GM20000 (cell line): ENCODE results near the gene CTNNA3.
"Not testable (repeated sequence)": the region's sequence is repeated elsewhere in the genome, so short reads cannot be mapped to it uniquely, and the experiment has no call there.

Source experiments
- DNase-seq: peaks from one replicate; pipeline ENCODE4 v3.0.0; 2012; ENCODE audit warnings: low spot score
- CTCF ChIP-seq: IDR thresholded peaks from 2 replicates; pipeline ENCODE4 v1.5.1; 2012; ENCODE audit warnings: mild to moderate bottlenecking, control low read depth; ENCODE audit errors: extremely low read depth, missing control alignments

The CTNNA3 gene

GRCh38 chr10:67242528-67242927 is 453.5 kb downstream of the CTNNA3 start:
- no peak for DNase-seq

GRCh38 chr10:67241451-67241850 is 454.5 kb downstream of the CTNNA3 start:
- TF ChIP-seq CTCF: no peak
- no peak for DNase-seq

More at GRCh38 chr10:67242528-67242927, 453.5 kb downstream of the CTNNA3 start:
- no peak for TF ChIP-seq CTCF

GRCh38 chr10:67239864-67240497 is 456.0 kb downstream of the CTNNA3 start:
- TF ChIP-seq CTCF: no peak
- DNase-seq: no peak

GRCh38 chr10:67230680-67231500 is 465.1 kb downstream of the CTNNA3 start:
- not testable (repeated sequence) for DNase-seq

GRCh38 chr10:67225226-67225625 is 470.8 kb downstream of the CTNNA3 start:
- DNase-seq: no peak
- TF ChIP-seq CTCF: no peak

- no peak for TF ChIP-seq CTCF
- no peak for DNase-seq
Observed at GRCh38 chr10:67224553-67224952, 471.4 kb downstream of the CTNNA3 start.

- no peak for TF ChIP-seq CTCF
- no peak for DNase-seq
Observed at GRCh38 chr10:67222934-67223333, 473.1 kb downstream of the CTNNA3 start.
